ENCODE data around the gene ZMIZ1.
A peak's percentile ranks its signal among the peaks of the same experiment; 100 is the strongest.

ZMIZ1 gene

DNA sequence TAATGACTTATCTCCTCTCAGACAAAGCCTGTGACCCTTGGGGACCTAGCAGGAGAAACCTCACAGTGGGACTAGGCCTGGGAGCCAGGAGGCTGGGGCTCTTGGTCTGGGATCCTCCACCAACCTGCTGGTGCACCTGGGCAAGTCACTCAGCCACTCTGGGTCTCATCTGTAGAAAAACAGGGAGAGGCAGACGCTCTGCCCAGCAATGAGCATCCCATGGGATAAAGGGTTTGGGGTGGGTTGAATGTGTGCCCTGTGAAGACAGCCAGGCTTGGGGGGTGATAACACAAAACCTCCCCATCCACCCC, 81.6 kb downstream of the ZMIZ1 start:
- Histone ChIP-seq H3K23ac (ENCODE audit: low read length) (no peak overlapping the region), H3K18ac (ENCODE audit: low read length) (no peak overlapping the region), H4K5ac (ENCODE audit: low read length) (no peak overlapping the region), H4K8ac (ENCODE audit: low read depth, low read length) (no peak overlapping the region), H3K56ac (ENCODE audit: low read length) (peak overlapping the region; percentile 4), H3K27ac (ENCODE audit: low read depth, low read length) (no peak overlapping the region), H3K4ac (ENCODE audit: low read depth, low read length) (peak overlapping the region; percentile 4), H3K4me1 (ENCODE audit: control insufficient read depth, low read depth, low read length) (peaks cover 7% of the 10 kb centered on the region), H3K9ac (ENCODE audit: low read length) (peak overlapping the region; percentile 8), H2BK120ac (ENCODE audit: low read depth, low read length) (no peak overlapping the region), H2BK5ac (ENCODE audit: low read length) (no peak overlapping the region), H3K79me2 (ENCODE audit: control insufficient read depth, insufficient read depth, low read length) (peaks cover 7% of the 10 kb centered on the region), H2BK15ac (replicated peaks; ENCODE audit: low read depth) (no peak overlapping the region), H3K4me3 (ENCODE audit: low read length) (no peak overlapping the region), H3K79me1 (ENCODE audit: low read length) (peaks cover 19% of the 10 kb centered on the region), H2AK5ac (ENCODE audit: low read length) (peak overlapping the region; percentile 40), H3K4me2 (ENCODE audit: low read length) (no peak overlapping the region), H3K36me3 (ENCODE audit: control insufficient read depth, insufficient read depth, low read length) (no peaks in the 10 kb centered on the region), H3K27me3 (ENCODE audit: insufficient read depth, low read length, poor library complexity) (no peaks in the 10 kb centered on the region)
- no peak for DNase-seq
- WGBS (ENCODE audit: extremely low coverage, insufficient coverage, low lambda C conversion rate) = no CpG with 5 or more reads among the region's 1 CpG

DNA sequence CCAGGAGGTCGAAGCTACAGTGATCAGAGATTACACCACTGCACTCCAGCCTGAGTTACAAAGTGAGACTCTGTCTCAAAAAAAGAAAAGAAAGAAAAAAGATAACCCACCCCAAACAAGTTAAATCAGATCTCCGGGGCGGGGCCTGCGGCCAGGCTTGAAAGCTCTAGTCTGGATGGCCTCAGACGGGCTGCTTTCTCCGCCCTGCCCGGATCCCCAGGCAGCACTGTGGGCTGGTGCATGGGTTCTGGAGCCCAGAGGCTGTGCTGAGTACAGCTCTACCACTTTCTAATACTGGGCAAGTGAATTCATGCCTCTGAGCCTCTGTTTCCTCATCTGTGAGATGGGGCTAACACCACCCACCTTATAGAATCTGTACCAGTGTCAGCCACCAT, 83.7 kb downstream of the ZMIZ1 start:
- Histone ChIP-seq H3K56ac (ENCODE audit: low read length) (no peak overlapping the region), H3K27ac (ENCODE audit: low read depth, low read length) (no peak overlapping the region), H3K4me1 (ENCODE audit: control insufficient read depth, low read depth, low read length) (peaks cover 21% of the 10 kb centered on the region)

DNA sequence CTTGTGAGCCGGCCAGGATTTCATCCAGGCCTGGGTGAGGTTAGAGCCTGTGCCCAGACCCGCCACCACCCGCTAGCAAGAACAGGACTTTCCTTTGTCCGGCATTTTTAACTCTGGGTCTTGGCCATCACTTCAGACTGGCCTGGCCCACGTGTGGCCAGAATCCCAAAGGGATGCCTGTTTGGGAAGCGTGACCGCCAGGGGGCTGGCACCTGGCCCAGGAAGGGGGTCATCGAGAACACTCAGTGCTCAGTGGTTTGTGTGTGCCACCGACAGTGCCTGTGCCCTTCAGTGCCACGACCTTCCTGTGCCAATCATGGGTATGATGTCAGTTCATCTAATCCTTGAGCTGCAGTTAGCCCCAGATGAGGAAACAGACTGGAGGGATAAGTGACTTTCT, 85.0 kb downstream of the ZMIZ1 start:
- Histone ChIP-seq H3K9ac (ENCODE audit: low read length) (no peak overlapping the region), H3K79me1 (ENCODE audit: low read length) (peaks cover 34% of the 10 kb centered on the region), H3K4ac (ENCODE audit: low read depth, low read length) (no peak overlapping the region), H3K4me3 (ENCODE audit: low read length) (no peak overlapping the region), H3K79me2 (ENCODE audit: control insufficient read depth, insufficient read depth, low read length) (peaks cover 21% of the 10 kb centered on the region), H2BK5ac (ENCODE audit: low read length) (no peak overlapping the region), H2BK15ac (replicated peaks; ENCODE audit: low read depth) (no peak overlapping the region), H3K27ac (ENCODE audit: low read depth, low read length) (no peak overlapping the region), H3K56ac (ENCODE audit: low read length) (no peak overlapping the region), H2AK5ac (ENCODE audit: low read length) (no peak overlapping the region), H3K27me3 (ENCODE audit: insufficient read depth, low read length, poor library complexity) (no peaks in the 10 kb centered on the region), H2BK120ac (ENCODE audit: low read depth, low read length) (no peak overlapping the region), H3K4me1 (ENCODE audit: control insufficient read depth, low read depth, low read length) (peaks cover 32% of the 10 kb centered on the region), H3K23ac (ENCODE audit: low read length) (no peak overlapping the region), H3K4me2 (ENCODE audit: low read length) (no peak overlapping the region), H4K5ac (ENCODE audit: low read length) (no peak overlapping the region), H3K18ac (ENCODE audit: low read length) (no peak overlapping the region), H4K8ac (ENCODE audit: low read depth, low read length) (no peak overlapping the region), H3K36me3 (ENCODE audit: control insufficient read depth, insufficient read depth, low read length) (no peaks in the 10 kb centered on the region)
- WGBS (ENCODE audit: extremely low coverage, insufficient coverage, low lambda C conversion rate) = no CpG with 5 or more reads among the region's 10 CpGs
- DNase-seq = no peak

More for the DNA sequence above, 83.7 kb downstream of the ZMIZ1 start:
- H2AK5ac ChIP-seq (ENCODE audit: low read length) = no peak overlapping the region
- H3K27me3 ChIP-seq (ENCODE audit: insufficient read depth, low read length, poor library complexity) = no peaks in the 10 kb centered on the region
- WGBS (ENCODE audit: extremely low coverage, insufficient coverage, low lambda C conversion rate) = no CpG with 5 or more reads among the region's 7 CpGs
- H2BK5ac ChIP-seq (ENCODE audit: low read length) = no peak overlapping the region
- peaks cover 12% of the 10 kb centered on the region for H3K79me2 ChIP-seq (ENCODE audit: control insufficient read depth, insufficient read depth, low read length)
- H3K18ac ChIP-seq (ENCODE audit: low read length) = no peak overlapping the region
- no peak overlapping the region for H4K5ac ChIP-seq (ENCODE audit: low read length)
- no peak overlapping the region for H3K9ac ChIP-seq (ENCODE audit: low read length)
- no peak for DNase-seq
- H2BK15ac ChIP-seq (replicated peaks; ENCODE audit: low read depth) = no peak overlapping the region
- H3K36me3 ChIP-seq (ENCODE audit: control insufficient read depth, insufficient read depth, low read length) = no peaks in the 10 kb centered on the region
- no peak overlapping the region for H4K8ac ChIP-seq (ENCODE audit: low read depth, low read length)
- peaks cover 24% of the 10 kb centered on the region for H3K79me1 ChIP-seq (ENCODE audit: low read length)
- H3K4me2 ChIP-seq (ENCODE audit: low read length) = no peak overlapping the region
- no peak overlapping the region for H3K4me3 ChIP-seq (ENCODE audit: low read length)
- H3K4ac ChIP-seq (ENCODE audit: low read depth, low read length) = no peak overlapping the region
- no peak overlapping the region for H2BK120ac ChIP-seq (ENCODE audit: low read depth, low read length)
- H3K23ac ChIP-seq (ENCODE audit: low read length) = no peak overlapping the region

DNA sequence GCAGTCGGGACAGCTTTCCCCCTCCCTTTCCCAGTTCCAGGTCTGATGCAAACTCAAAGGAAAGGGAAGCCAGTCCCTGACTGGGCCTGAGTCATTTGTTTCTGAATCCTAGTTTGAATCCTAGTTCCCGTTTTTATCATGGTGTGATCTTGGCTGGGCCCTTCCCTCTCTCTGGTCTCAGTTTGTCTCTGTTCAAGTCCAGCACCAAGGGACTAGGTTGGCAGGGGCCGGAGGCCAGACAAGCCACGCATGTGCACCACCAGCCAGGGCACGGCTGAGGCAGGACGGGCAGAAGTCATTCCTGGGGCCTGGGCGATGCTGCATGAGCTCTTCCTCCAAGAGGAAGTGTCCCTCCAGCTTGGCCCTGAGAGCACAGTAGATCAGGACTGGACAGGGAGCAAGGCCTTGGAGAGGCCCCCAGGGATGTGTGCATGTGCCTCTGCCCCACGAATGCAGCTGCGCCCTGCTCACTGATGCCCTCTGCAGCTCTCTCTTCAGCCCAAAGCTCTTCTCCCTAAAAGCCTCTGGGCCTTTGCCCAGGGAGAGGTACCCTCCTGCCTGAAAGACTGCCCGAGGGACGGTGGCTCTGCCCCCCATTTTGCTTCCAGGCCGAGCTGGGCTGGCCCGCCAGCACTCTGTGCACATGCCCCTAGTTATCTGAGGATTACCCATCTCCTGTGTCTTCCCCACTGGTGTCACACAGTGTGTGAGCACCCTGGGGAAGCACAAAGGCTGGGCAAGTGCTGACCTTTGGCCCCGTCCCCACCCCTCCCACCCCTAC, 86.7 kb downstream of the ZMIZ1 start:
- Histone ChIP-seq H4K8ac (ENCODE audit: low read depth, low read length) (no peak overlapping the region), H3K9ac (ENCODE audit: low read length) (peak overlapping the region; percentile 13), H2AK5ac (ENCODE audit: low read length) (no peak overlapping the region), H2BK15ac (replicated peaks; ENCODE audit: low read depth) (no peak overlapping the region), H2BK120ac (ENCODE audit: low read depth, low read length) (no peak overlapping the region), H3K18ac (ENCODE audit: low read length) (no peak overlapping the region), H3K36me3 (ENCODE audit: control insufficient read depth, insufficient read depth, low read length) (no peaks in the 10 kb centered on the region), H3K79me2 (ENCODE audit: control insufficient read depth, insufficient read depth, low read length) (peaks cover 26% of the 10 kb centered on the region), H3K79me1 (ENCODE audit: low read length) (peaks cover 47% of the 10 kb centered on the region), H4K5ac (ENCODE audit: low read length) (no peak overlapping the region), H3K4me3 (ENCODE audit: low read length) (no peak overlapping the region), H3K23ac (ENCODE audit: low read length) (no peak overlapping the region), H3K4me2 (ENCODE audit: low read length) (no peak overlapping the region), H3K27ac (ENCODE audit: low read depth, low read length) (no peak overlapping the region), H2BK5ac (ENCODE audit: low read length) (no peak overlapping the region), H3K4ac (ENCODE audit: low read depth, low read length) (no peak overlapping the region), H3K4me1 (ENCODE audit: control insufficient read depth, low read depth, low read length) (peaks cover 34% of the 10 kb centered on the region), H3K56ac (ENCODE audit: low read length) (peak overlapping the region; percentile 6), H3K27me3 (ENCODE audit: insufficient read depth, low read length, poor library complexity) (no peaks in the 10 kb centered on the region)
- peak; percentile 56 for DNase-seq
- no CpG with 5 or more reads among the region's 14 CpGs for WGBS (ENCODE audit: extremely low coverage, insufficient coverage, low lambda C conversion rate)

DNA sequence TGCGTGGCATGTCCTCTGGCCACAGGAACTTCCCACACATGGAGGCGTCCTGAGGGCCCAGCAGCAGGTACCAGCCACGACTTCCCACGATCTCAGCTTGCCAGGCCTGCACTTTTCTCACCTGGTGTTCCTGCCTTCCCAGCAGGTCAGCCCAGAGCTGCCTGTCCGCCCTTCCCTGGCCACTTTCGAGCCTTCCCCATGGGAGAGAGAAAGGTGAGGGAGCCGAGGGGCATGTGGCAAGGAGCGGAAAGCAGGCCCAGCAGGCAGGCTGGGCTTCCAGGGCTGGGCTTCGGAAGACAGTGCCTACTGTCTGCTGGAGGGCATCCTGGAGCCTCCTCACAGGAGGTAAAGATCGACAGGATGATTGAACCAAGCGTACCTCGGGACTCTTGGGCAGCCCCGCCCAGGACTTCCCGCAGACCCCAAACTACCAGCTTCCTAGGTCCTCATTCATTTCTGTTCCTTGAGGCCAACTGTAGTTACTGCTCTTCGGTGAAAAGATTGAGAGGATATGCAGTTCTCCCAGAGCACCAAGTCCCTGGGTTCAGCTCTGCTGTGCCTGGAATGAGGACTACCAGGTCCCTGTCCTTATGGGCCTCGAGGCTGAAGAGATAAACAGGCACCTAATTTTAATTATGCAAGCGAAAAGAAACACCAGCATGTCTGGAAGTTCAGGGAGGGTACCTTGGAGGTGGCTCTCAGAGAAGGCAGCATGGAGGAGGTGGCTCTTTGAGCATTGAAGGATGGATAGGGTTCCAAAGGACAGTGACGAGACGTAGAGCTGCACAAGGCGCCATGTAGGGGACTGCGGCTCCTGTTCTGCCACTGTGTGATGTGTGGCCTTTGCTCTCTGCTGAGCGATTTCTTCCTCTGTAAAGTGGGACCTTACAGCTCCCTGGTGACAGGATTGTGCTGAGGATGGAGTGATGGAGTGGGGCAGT, 87.8 kb downstream of the ZMIZ1 start:
- Histone ChIP-seq H2BK120ac (ENCODE audit: low read depth, low read length) (no peak overlapping the region), H3K56ac (ENCODE audit: low read length) (peak overlapping the region; percentile 85), H4K8ac (ENCODE audit: low read depth, low read length) (no peak overlapping the region), H3K4me3 (ENCODE audit: low read length) (no peak overlapping the region), H2BK15ac (replicated peaks; ENCODE audit: low read depth) (no peak overlapping the region), H3K36me3 (ENCODE audit: control insufficient read depth, insufficient read depth, low read length) (no peaks in the 10 kb centered on the region), H3K9ac (ENCODE audit: low read length) (peak overlapping the region; percentile 59), H3K27ac (ENCODE audit: low read depth, low read length) (peak overlapping the region; percentile 1), H3K27me3 (ENCODE audit: insufficient read depth, low read length, poor library complexity) (no peaks in the 10 kb centered on the region), H3K4me1 (ENCODE audit: control insufficient read depth, low read depth, low read length) (peaks cover 30% of the 10 kb centered on the region), H3K18ac (ENCODE audit: low read length) (peak overlapping the region; percentile 0), H3K79me1 (ENCODE audit: low read length) (peaks cover 54% of the 10 kb centered on the region), H3K79me2 (ENCODE audit: control insufficient read depth, insufficient read depth, low read length) (peaks cover 25% of the 10 kb centered on the region), H3K4ac (ENCODE audit: low read depth, low read length) (peak overlapping the region; percentile 19), H2AK5ac (ENCODE audit: low read length) (peak overlapping the region; percentile 74), H2BK5ac (ENCODE audit: low read length) (peak overlapping the region; percentile 93), H3K4me2 (ENCODE audit: low read length) (no peak overlapping the region), H4K5ac (ENCODE audit: low read length) (no peak overlapping the region), H3K23ac (ENCODE audit: low read length) (peak overlapping the region; percentile 53)
- no CpG with 5 or more reads among the region's 22 CpGs for WGBS (ENCODE audit: extremely low coverage, insufficient coverage, low lambda C conversion rate)
- DNase-seq = peak; percentile 54

Measured in mesendoderm (in vitro differentiated cells).